PC-3 (cell line): ENCODE results near the gene RNF113B.

ENCODE experiments used
- EZH2 ChIP-seq: fragments of 300-600 bp; sonication (generic); IDR thresholded peaks from one replicate; pipeline ENCODE4 v1.6.1; 2017; ENCODE audit warnings: antibody characterized with exemption, mild to moderate bottlenecking, low read length; ENCODE audit not compliant: unreplicated experiment
- EZH2phosphoT487 ChIP-seq: fragments of 300-600 bp; sonication (generic); IDR thresholded peaks from 2 replicates; pipeline ENCODE4 v1.6.1; 2018; ENCODE audit warnings: mild to moderate bottlenecking, antibody characterized with exemption, low read length, borderline replicate concordance
- TF ChIP-seq, protein P1 (sequence below): fragments of 300-600 bp; sonication (generic); conservative IDR thresholded peaks from 2 replicates; pipeline ENCODE4 v1.5.1; 2017; ENCODE audit warnings: antibody characterized with exemption, low read depth, mild to moderate bottlenecking, low read length

DNA sequence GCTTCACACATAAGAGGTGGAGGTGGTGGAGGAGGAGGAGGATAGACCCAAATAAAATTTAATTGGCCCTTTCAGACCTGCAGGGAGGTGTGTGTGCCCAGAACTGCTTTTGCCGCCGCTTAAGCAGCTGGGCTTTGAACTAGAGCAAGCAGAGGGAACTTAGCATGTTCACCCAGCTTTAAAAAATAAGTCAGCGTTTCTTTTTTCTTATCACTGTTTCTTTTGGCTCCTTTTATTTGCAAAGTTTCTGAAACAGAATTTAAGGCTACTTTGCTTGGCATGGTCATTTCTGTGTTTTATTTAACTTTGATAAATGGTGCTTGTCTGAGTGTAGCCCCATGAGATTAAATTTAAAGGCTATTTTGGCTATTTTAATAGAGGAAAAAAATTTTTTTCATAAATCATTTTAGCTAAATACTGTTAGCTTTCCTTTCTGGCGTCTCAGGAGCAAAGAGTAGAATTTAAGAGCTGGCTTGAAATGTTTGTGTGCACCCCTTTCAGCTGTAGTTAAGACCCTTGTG is 43.3 kb upstream of the RNF113B start:
- no peak for TF ChIP-seq EZH2
- no peak for TF ChIP-seq EZH2phosphoT487
- TF ChIP-seq, protein P1, sequence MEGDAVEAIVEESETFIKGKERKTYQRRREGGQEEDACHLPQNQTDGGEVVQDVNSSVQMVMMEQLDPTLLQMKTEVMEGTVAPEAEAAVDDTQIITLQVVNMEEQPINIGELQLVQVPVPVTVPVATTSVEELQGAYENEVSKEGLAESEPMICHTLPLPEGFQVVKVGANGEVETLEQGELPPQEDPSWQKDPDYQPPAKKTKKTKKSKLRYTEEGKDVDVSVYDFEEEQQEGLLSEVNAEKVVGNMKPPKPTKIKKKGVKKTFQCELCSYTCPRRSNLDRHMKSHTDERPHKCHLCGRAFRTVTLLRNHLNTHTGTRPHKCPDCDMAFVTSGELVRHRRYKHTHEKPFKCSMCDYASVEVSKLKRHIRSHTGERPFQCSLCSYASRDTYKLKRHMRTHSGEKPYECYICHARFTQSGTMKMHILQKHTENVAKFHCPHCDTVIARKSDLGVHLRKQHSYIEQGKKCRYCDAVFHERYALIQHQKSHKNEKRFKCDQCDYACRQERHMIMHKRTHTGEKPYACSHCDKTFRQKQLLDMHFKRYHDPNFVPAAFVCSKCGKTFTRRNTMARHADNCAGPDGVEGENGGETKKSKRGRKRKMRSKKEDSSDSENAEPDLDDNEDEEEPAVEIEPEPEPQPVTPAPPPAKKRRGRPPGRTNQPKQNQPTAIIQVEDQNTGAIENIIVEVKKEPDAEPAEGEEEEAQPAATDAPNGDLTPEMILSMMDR: no peak
